Measurements from ENCODE around the gene ATP2C2. TPM values are rescaled to one million over a fixed set of nuclear protein-coding genes. Genes with fewer than 3 reads are reported as not detected.

Gene ATP2C2
- total and polyA plus RNA-seq, 7 donors = 2.5 to 60.7 (median 7.2) TPM; not detected in 2

DNA sequence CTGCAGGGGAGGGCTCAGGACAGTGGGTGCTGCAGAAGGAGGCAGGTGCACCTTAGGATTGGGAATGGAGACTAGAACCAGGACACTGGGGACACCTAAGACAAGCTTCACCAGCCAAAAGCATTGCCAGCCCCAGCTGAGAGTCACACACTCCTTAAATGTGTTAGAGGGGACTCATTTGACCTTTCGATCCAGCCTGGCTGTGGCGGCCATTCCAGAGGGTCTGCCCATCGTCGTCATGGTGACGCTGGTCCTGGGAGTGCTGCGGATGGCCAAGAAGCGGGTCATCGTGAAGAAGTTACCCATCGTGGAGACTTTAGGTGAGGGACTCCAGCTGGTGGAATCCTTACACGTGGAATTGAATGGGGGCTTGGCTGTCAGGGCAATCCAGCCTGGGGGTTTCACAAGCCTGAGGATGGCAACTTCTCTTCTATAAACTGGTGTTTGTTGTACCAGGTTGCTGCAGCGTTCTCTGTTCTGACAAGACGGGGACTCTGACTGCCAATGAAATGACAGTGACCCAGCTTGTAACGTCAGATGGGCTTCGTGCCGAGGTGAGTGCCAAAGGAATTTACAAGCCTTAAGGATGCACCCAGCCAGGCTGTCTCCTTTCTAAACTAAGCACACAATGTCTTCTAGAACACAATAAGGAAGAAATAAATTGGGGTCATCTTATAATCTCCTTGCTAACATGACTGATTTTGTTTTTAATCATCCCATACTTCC lies 70.8 kb downstream of the ATP2C2 start:
- Histone ChIP-seq H3K27ac (no peak overlapping the region), H3K4me1 (no peaks in the 10 kb centered on the region), H3K36me3 (no peaks in the 10 kb centered on the region), H3K9me3 (no peaks in the 10 kb centered on the region), H3K4me3 (no peak overlapping the region), H3K27me3 (peaks cover 0 to 6% (median 0%) of the 10 kb centered on the region in 3 donors)
- intact Hi-C loops (cut with DNase I) = no loop called here
- WGBS, 2 donors = 62 to 64% methylated on average over 15 of the region's 15 CpGs
- DNase-seq = no peak
- TF ChIP-seq POLR2AphosphoS5 (IDR thresholded peaks at IDR 0.05) (no peak), EP300 (IDR thresholded peaks at IDR 0.05) (no peak), POLR2A (IDR thresholded peaks at IDR 0.05) (no peak)
- TF ChIP-seq, protein P1, sequence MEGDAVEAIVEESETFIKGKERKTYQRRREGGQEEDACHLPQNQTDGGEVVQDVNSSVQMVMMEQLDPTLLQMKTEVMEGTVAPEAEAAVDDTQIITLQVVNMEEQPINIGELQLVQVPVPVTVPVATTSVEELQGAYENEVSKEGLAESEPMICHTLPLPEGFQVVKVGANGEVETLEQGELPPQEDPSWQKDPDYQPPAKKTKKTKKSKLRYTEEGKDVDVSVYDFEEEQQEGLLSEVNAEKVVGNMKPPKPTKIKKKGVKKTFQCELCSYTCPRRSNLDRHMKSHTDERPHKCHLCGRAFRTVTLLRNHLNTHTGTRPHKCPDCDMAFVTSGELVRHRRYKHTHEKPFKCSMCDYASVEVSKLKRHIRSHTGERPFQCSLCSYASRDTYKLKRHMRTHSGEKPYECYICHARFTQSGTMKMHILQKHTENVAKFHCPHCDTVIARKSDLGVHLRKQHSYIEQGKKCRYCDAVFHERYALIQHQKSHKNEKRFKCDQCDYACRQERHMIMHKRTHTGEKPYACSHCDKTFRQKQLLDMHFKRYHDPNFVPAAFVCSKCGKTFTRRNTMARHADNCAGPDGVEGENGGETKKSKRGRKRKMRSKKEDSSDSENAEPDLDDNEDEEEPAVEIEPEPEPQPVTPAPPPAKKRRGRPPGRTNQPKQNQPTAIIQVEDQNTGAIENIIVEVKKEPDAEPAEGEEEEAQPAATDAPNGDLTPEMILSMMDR (IDR thresholded peaks at IDR 0.05) = no peak

DNA sequence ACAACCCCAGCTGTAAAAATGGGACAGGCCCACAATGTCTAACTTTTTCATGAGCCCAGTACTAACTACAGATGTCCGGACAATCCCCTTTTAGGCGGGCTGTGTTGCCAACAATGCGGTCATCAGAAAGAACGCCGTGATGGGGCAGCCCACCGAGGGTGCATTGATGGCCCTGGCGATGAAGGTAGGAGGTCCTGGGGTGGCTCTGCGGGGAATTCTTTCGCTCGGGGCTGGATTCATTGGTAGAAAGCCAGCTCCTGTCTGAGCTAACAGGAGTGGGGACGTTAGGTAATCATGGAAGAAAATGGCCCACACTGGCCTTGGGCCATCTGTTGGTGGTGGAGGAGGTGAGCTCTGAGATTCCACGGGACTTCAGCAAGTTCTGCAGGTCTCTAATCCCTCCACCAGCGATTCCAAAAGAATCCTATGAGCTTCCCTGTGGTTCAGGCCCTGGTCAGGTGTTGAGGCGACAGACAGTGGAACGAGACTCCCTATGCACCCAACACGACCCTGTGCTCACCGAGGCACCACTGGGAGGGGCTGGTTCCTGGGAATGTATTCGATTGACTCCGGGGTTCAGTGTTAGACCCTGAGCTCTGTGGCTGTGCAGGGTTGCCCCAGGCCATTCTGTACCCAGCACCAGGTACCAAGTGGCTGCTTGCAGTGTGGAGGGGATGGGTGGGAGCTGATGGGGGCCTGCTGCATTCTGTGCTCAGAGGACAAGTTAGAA lies 74.2 kb downstream of the ATP2C2 start:
- no peak overlapping the region for H3K4me3 ChIP-seq
- 81 to 86% methylated on average over 19 of the region's 19 CpGs for WGBS, 2 donors
- no peak for DNase-seq
- peaks cover 0 to 16% (median 0%) of the 10 kb centered on the region in 3 donors for H3K27me3 ChIP-seq
- no peaks in the 10 kb centered on the region for H3K36me3 ChIP-seq
- H3K4me1 ChIP-seq = no peaks in the 10 kb centered on the region
- no peak overlapping the region for H3K27ac ChIP-seq
- no peaks in the 10 kb centered on the region for H3K9me3 ChIP-seq
- intact Hi-C loops (cut with DNase I) = no loop called here
- TF ChIP-seq, protein P1 (IDR thresholded peaks at IDR 0.05) = no peak

DNA sequence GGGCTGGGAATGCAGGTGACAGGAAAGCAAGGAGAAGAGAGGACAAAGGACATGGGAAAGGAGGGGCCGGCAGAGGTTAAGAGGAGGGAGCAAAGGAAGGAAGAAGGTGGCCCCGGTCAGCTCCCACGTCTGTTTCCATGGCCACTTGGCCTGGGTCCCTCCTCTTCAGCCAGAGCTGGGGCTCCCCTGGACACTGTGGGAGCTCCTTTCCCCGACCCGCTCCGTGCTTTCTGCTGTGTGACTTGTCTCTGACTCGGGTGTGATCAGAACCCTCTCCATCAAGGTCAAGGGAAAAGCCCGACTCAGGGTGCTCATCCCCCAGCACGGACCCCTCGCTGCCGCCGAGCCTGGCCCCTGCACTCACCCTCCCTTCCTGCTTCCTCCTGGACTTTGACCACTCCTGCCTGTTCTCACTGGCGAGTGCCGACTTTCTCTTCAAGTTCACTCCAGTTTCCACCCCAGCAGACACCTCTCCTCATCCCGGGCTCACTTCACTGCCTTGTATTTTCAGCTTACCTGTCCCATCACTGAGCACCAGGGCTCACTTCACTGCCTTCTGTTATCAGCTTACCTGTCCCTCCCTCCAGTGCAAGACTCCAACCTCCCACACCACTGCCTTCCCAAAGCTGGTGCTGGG lies 74.9 kb downstream of the ATP2C2 start:
- Histone ChIP-seq H3K27ac (no peak overlapping the region), H3K4me3 (no peak overlapping the region), H3K27me3 (peaks cover 0 to 16% (median 0%) of the 10 kb centered on the region in 3 donors), H3K4me1 (no peaks in the 10 kb centered on the region), H3K9me3 (no peaks in the 10 kb centered on the region), H3K36me3 (no peaks in the 10 kb centered on the region)
- no peak for DNase-seq
- intact Hi-C loops (cut with DNase I) = no loop called here
- WGBS, 2 donors = 8 to 26% methylated on average over 15 of the region's 15 CpGs
- TF ChIP-seq POLR2A (IDR thresholded peaks at IDR 0.05) (no peak), EP300 (IDR thresholded peaks at IDR 0.05) (no peak), POLR2AphosphoS5 (IDR thresholded peaks at IDR 0.05) (no peak)
- TF ChIP-seq, protein P1 (IDR thresholded peaks at IDR 0.05) = no peak

DNA sequence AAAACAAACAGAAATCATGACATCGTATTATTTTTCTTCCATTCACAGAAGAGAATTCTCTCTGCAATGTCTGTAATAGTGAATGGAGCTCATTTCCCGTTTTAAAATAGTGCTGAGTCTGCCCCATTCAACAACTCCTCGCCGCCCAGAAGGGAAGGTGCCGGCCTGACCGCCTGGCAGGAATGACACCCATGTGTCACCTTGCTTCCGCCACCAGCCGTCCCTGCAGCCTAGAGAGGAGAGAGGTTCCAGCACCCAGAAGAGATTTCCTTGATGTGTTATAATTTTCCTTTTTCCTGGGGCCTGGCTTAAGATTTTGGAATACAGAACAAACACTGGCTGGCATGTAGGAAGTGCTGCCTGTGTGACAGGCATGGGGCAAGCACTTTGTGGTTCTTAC lies 76.1 kb downstream of the ATP2C2 start:
- WGBS, 2 donors = 80 to 85% methylated on average over 8 of the region's 8 CpGs
- TF ChIP-seq, protein P1 (IDR thresholded peaks at IDR 0.05) = no peak
- no peak for TF ChIP-seq POLR2AphosphoS5 (IDR thresholded peaks at IDR 0.05)
- TF ChIP-seq EP300 (IDR thresholded peaks at IDR 0.05) = no peak
- no peak for TF ChIP-seq POLR2A (IDR thresholded peaks at IDR 0.05)

More for the DNA sequence above, 76.1 kb downstream of the ATP2C2 start:
- no peak overlapping the region for H3K27ac ChIP-seq
- H3K27me3 ChIP-seq = peaks cover 0 to 16% (median 0%) of the 10 kb centered on the region in 3 donors
- peak; percentile 52 for DNase-seq
- H3K9me3 ChIP-seq = no peaks in the 10 kb centered on the region
- intact Hi-C loops (cut with DNase I) = no loop called here
- no peak overlapping the region for H3K4me3 ChIP-seq
- no peaks in the 10 kb centered on the region for H3K36me3 ChIP-seq
- H3K4me1 ChIP-seq = no peaks in the 10 kb centered on the region
